T-cell (primary cell): ENCODE measurements around the gene RAI1. TPM values are rescaled to one million over a fixed set of nuclear protein-coding genes. Genes with fewer than 3 reads are reported as not detected.

Experiments used
- ATAC-seq, 4 experiments: fragments of 200-7000 bp in 3 of 4; fragments of 150-1000 bp in 1 of 4; cut with Tn5 transposase; replicated peaks in 1 of 4; 1 replicate in 3 of 4; 2 replicates in 1 of 4; pipeline ENCODE4 v1.10.0; 2021; ENCODE audit warnings: moderate library complexity in 3 of 4, mild to moderate bottlenecking in 2 of 4, moderate number of reproducible peaks in 1 of 4
- CTCF ChIA-PET, 2 donors: fragments of 300-600 bp; sonication (Branson Sonifier 250); formaldehyde crosslinking; loops; one replicate each; lab custom pipeline; 2022; ENCODE audit warnings: antibody characterized with exemption in 2 of 2; lab: Charles Lee
- POLR2A ChIA-PET, 2 donors: fragments of 300-600 bp; sonication (Branson Sonifier 250); formaldehyde crosslinking; loops; one replicate each; lab custom pipeline; 2022; ENCODE audit warnings: antibody characterized with exemption in 2 of 2; lab: Charles Lee
- DNase-seq, 35 experiments: peaks; one replicate each; pipeline versions ENCODE4 v3.0.0 to v3.0.0-alpha.2; 2013 to 2023
- H3K27ac ChIP-seq: one replicate; pipeline ENCODE4 v1.5.1; 2013; ENCODE audit warnings: low read length
- H3K27me3 ChIP-seq, 2 experiments: replicated peaks in 1 of 2; 1 replicate in 1 of 2; 2 replicates in 1 of 2; pipeline versions ENCODE4 v1.6.1 to v1.7.0; 2013; ENCODE audit warnings: low read length in 1 of 2, mixed read lengths in 1 of 2; ENCODE audit not compliant: control insufficient read depth in 2 of 2, insufficient read depth in 2 of 2; ENCODE audit errors: extremely low read depth in 1 of 2
- H3K36me3 ChIP-seq, 2 donors: 1 replicate in 1 of 2; 2 replicates in 1 of 2; pipeline versions ENCODE4 v1.6.1 to v1.7.0; 2013; ENCODE audit warnings: low read length in 1 of 2; ENCODE audit not compliant: control insufficient read depth in 2 of 2, insufficient read depth in 1 of 2; ENCODE audit errors: extremely low read depth in 1 of 2
- H3K4me1 ChIP-seq, 2 experiments: 1 replicate in 1 of 2; 2 replicates in 1 of 2; pipeline versions ENCODE4 v1.6.1 to v1.7.0; 2013; ENCODE audit warnings: low read length in 2 of 2, mixed read lengths in 1 of 2; ENCODE audit not compliant: insufficient read depth in 2 of 2, control insufficient read depth in 1 of 2; ENCODE audit errors: extremely low read depth in 1 of 2
- H3K4me3 ChIP-seq, 2 donors: 1 replicate in 1 of 2; 2 replicates in 1 of 2; pipeline versions ENCODE4 v1.5.1 to v1.7.0; 2013; ENCODE audit warnings: mild to moderate bottlenecking in 2 of 2, low read length in 1 of 2, moderate library complexity in 1 of 2; ENCODE audit not compliant: control insufficient read depth in 1 of 2; ENCODE audit errors: extremely low read depth in 1 of 2
- H3K9me3 ChIP-seq: 2 replicates; pipeline ENCODE4 v1.7.0; 2013
- H3K27ac Mint-ChIP-seq, 2 donors: one replicate each; pipeline ENCODE4 v1.8.0; 2020 to 2021; ENCODE audit warnings: mild to moderate bottlenecking in 2 of 2, mixed read lengths in 2 of 2
- H3K27me3 Mint-ChIP-seq, 2 donors: one replicate each; pipeline ENCODE4 v1.8.0; 2021 to 2022; ENCODE audit warnings: mixed read lengths in 2 of 2
- H3K36me3 Mint-ChIP-seq: one replicate; pipeline ENCODE4 v1.8.0; 2021; ENCODE audit warnings: mixed read lengths
- H3K4me1 Mint-ChIP-seq, 3 donors: one replicate each; pipeline ENCODE4 v1.8.0; 2020 to 2022; ENCODE audit warnings: mixed read lengths in 3 of 3, mild to moderate bottlenecking in 1 of 3
- H3K4me3 Mint-ChIP-seq, 3 donors: one replicate each; pipeline ENCODE4 v1.8.0; 2020 to 2022; ENCODE audit warnings: mild to moderate bottlenecking in 3 of 3, mixed read lengths in 3 of 3, moderate library complexity in 3 of 3
- H3K9me3 Mint-ChIP-seq, 3 donors: one replicate each; pipeline ENCODE4 v1.8.0; 2020 to 2022; ENCODE audit warnings: mixed read lengths in 3 of 3
- WGBS: methylation state at CpG from one replicate; pipeline ENCODE4 v1.1.5; 2013; ENCODE audit warnings: missing lambda C conversion rate; ENCODE audit not compliant: insufficient coverage; 5-methylcytosine and 5-hydroxymethylcytosine counted together
- total RNA-seq, 35 experiments: library from RNA in 6 of 35; stranded (reverse) in 6 of 35; fragments of 120-200 nt in 1 of 35; gene quantifications; one replicate each; pipeline versions ENCODE4 v1.2.1 to v1.2.4 and lab custom pipeline; 2013 to 2026

Gene RAI1
- total RNA-seq, 5 donors from 2014 or later (not counting 1 experiment from before 2014, with no cell fraction given): 20.1 to 31.2 (median 24.5) TPM

GRCh38 chr17:17682293-17682736, 1.1 kb downstream of the RAI1 start:
- Mint-ChIP-seq H3K4me3 (peak overlapping the region; percentile 81 to 83 (median 83)), H3K36me3 (no peaks in the 10 kb centered on the region), H3K4me1 (peaks cover 29 to 47% (median 33%) of the 10 kb centered on the region in 3 donors), H3K27ac (no peak overlapping the region), H3K27me3 (no peaks in the 10 kb centered on the region), H3K9me3 (no peaks in the 10 kb centered on the region)
- peaks cover 0 to 20% of the 10 kb centered on the region in 2 experiments for H3K27me3 ChIP-seq
- under 1% methylated on average over 49 of the region's 49 CpGs for WGBS
- H3K36me3 ChIP-seq: peaks cover 0 to 3% of the 10 kb centered on the region in 2 donors
- ChIA-PET POLR2A (interaction anchor here (0.6 to 0.8 kb wide), 4 partner anchors 42 to 153 kb away, joined by 3 to 10 read pairs (median 6); no protein-coding TSS in a partner anchor), CTCF (interaction anchor here (0.6 to 1.4 kb wide), 9 partner anchors 9 to 350 kb away, joined by 3 to 5 read pairs (median 3); no protein-coding TSS in a partner anchor)
- no peaks in the 10 kb centered on the region for H3K9me3 ChIP-seq
- peaks cover 4 to 28% of the 10 kb centered on the region in 2 experiments for H3K4me1 ChIP-seq
- ATAC-seq: peak; percentile 15 to 49 (median 36)
- peak overlapping the region; percentile 70 to 73 for H3K4me3 ChIP-seq
- peak overlapping the region; percentile 78 for H3K27ac ChIP-seq
- peak in 27 of 35 experiments; percentile 8 to 67 (median 24) for DNase-seq

GRCh38 chr17:17682737-17683680, 1.8 kb downstream of the RAI1 start:
- H3K27ac ChIP-seq: peak overlapping the region; percentile 78
- peak in 34 of 35 experiments; percentile 38 to 87 (median 64) for DNase-seq
- Mint-ChIP-seq H3K4me1 (peaks cover 31 to 49% (median 33%) of the 10 kb centered on the region in 3 donors), H3K9me3 (no peaks in the 10 kb centered on the region), H3K27ac (peak overlapping the region; percentile 21 to 55), H3K27me3 (no peaks in the 10 kb centered on the region), H3K4me3 (peak overlapping the region; percentile 78 to 83 (median 83)), H3K36me3 (no peaks in the 10 kb centered on the region)
- peaks cover 0 to 20% of the 10 kb centered on the region in 2 experiments for H3K27me3 ChIP-seq
- 27% methylated on average over 8 of the region's 57 CpGs for WGBS
- POLR2A ChIA-PET: interaction anchor here (0.6 to 1.0 kb wide), 6 partner anchors 41 to 253 kb away, joined by 3 to 10 read pairs (median 3); no protein-coding TSS in a partner anchor
- H3K36me3 ChIP-seq: peaks cover 0 to 3% of the 10 kb centered on the region in 2 donors
- peak overlapping the region; percentile 70 to 73 for H3K4me3 ChIP-seq
- CTCF ChIA-PET: interaction anchor here (0.6 to 1.4 kb wide), 5 partner anchors 8 to 349 kb away, joined by 3 to 5 read pairs (median 4); no protein-coding TSS in a partner anchor
- H3K4me1 ChIP-seq: peaks cover 4 to 28% of the 10 kb centered on the region in 2 experiments
- H3K9me3 ChIP-seq: no peaks in the 10 kb centered on the region
- peak; percentile 44 to 71 (median 49) for ATAC-seq

- H3K36me3 Mint-ChIP-seq: no peaks in the 10 kb centered on the region
- Histone ChIP-seq H3K4me3 (no peak overlapping the region), H3K27ac (peak overlapping the region; percentile 32), H3K4me1 (peaks cover 4 to 28% of the 10 kb centered on the region in 2 experiments), H3K27me3 (peaks cover 0 to 16% of the 10 kb centered on the region in 2 experiments), H3K9me3 (no peaks in the 10 kb centered on the region), H3K36me3 (peaks cover 0 to 3% of the 10 kb centered on the region in 2 donors)
- peaks cover 31 to 45% (median 33%) of the 10 kb centered on the region in 3 donors for H3K4me1 Mint-ChIP-seq
- peak overlapping the region in 1 of 2 donors; percentile 55 for H3K27ac Mint-ChIP-seq
- H3K4me3 Mint-ChIP-seq: peak overlapping the region; percentile 78 to 83 (median 83)
- no peaks in the 10 kb centered on the region for H3K9me3 Mint-ChIP-seq
- DNase-seq: no peak
- no peak for ATAC-seq
- CTCF ChIA-PET: no interaction called here
- POLR2A ChIA-PET: interaction anchor here (0.6 to 1.0 kb wide), 3 partner anchors 40 to 358 kb away, joined by 3 read pairs; no protein-coding TSS in a partner anchor
- WGBS: 96% methylated on average over 4 of the region's 7 CpGs
- H3K27me3 Mint-ChIP-seq: no peaks in the 10 kb centered on the region
Observed at GRCh38 chr17:17683710-17684365, 2.6 kb downstream of the RAI1 start.

GRCh38 chr17:17684906-17685774, 3.9 kb downstream of the RAI1 start:
- no peaks in the 10 kb centered on the region for H3K27me3 Mint-ChIP-seq
- CTCF ChIA-PET: no interaction called here
- H3K9me3 ChIP-seq: no peaks in the 10 kb centered on the region
- H3K4me1 ChIP-seq: peaks cover 4 to 32% of the 10 kb centered on the region in 2 experiments
- no peak for ATAC-seq
- H3K36me3 ChIP-seq: peaks cover 0 to 3% of the 10 kb centered on the region in 2 donors
- DNase-seq: no peak
- no peaks in the 10 kb centered on the region for H3K36me3 Mint-ChIP-seq
- H3K27ac Mint-ChIP-seq: peak overlapping the region in 1 of 2 donors; percentile 55
- 95% methylated on average over 11 of the region's 15 CpGs for WGBS
- H3K9me3 Mint-ChIP-seq: no peaks in the 10 kb centered on the region
- H3K27ac ChIP-seq: no peak overlapping the region
- no peak overlapping the region for H3K4me3 ChIP-seq
- POLR2A ChIA-PET: no interaction called here
- peaks cover 33 to 47% (median 35%) of the 10 kb centered on the region in 3 donors for H3K4me1 Mint-ChIP-seq
- H3K27me3 ChIP-seq: peaks cover 0 to 6% of the 10 kb centered on the region in 2 experiments
- no peak overlapping the region for H3K4me3 Mint-ChIP-seq

- no peak overlapping the region for H3K4me3 ChIP-seq
- H3K9me3 ChIP-seq: no peaks in the 10 kb centered on the region
- Mint-ChIP-seq H3K36me3 (no peaks in the 10 kb centered on the region), H3K4me1 (peaks cover 35 to 51% (median 40%) of the 10 kb centered on the region in 3 donors), H3K9me3 (no peaks in the 10 kb centered on the region), H3K4me3 (peak overlapping the region in 2 of 3 donors; percentile 2 to 31), H3K27me3 (no peaks in the 10 kb centered on the region), H3K27ac (peak overlapping the region; percentile 8 to 41)
- WGBS: 45% methylated on average over 14 of the region's 14 CpGs
- ChIA-PET CTCF (no interaction called here), POLR2A (no interaction called here)
- DNase-seq (no peak), ATAC-seq (no peak)
- H3K36me3 ChIP-seq: peaks cover 0 to 3% of the 10 kb centered on the region in 2 donors
- peaks cover 11 to 32% of the 10 kb centered on the region in 2 experiments for H3K4me1 ChIP-seq
- H3K27ac ChIP-seq: no peak overlapping the region
- peaks cover 0 to 5% of the 10 kb centered on the region in 2 experiments for H3K27me3 ChIP-seq
Observed at GRCh38 chr17:17685775-17686291, 4.6 kb downstream of the RAI1 start.
